ENCODE data around the gene MPPE1.
"Not testable (repeated sequence)": the region's sequence is repeated elsewhere in the genome, so short reads cannot be mapped to it uniquely, and the experiment has no call there.

The MPPE1 gene

DNA sequence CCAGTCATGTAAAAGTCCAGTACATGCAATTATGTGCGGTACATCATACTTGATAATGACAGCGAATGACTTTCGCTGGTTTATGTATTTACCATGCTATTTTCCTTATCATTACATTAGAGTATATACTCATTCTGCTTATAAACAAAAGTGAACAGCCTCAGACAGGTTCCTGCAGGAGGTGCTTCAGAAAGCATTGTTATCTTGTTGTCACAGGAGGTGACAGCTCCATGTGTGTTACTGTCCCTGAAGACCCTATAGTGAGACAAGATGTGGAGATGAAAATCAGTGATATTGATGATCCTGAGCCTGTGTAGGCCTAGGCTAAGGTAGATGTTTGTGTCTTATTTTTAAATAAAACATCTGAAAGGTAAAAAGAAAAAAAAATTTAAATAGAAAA is 15.3 kb upstream of the MPPE1 start:
- DNase-seq = no peak

DNA sequence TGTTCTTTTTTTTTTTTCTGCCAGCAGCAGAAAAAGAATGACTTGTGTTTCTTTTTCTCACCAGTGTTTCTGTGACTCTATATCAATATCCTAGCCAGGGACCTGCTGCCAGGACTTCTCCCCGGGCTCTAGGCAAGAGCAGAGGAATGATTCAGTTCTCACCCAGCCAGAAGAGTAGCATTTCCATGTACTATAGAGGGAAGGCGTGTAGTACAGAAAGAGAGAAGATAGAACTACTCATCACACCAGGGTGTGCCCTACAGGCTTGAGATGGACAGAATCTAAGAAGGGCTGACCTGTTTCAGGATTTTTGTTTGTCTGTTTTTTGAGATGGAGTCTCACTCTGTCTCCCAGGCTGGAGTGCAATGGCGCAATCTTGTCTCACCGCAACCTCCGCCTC is 11.4 kb upstream of the MPPE1 start:
- not testable (repeated sequence) for DNase-seq

DNA sequence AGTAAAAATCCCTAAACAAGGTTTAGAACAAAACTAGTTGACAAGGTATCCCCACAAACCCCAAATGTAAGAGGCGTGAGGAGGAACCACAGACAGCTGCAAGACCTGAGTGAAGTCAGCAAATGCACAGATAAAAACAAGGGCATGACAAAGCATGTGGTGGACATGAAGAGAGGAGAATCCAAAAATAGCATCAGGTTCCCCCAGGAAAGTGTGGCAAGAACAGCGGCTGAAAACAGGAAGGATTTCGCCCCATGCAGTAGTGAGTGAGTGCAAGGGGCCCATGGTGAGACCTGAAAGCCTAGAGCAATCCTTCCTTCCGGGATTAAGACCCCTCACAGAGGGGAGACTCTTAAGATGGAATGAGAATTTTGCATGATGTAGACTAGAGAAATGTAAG is 8.8 kb upstream of the MPPE1 start:
- DNase-seq = not testable (repeated sequence)

DNA sequence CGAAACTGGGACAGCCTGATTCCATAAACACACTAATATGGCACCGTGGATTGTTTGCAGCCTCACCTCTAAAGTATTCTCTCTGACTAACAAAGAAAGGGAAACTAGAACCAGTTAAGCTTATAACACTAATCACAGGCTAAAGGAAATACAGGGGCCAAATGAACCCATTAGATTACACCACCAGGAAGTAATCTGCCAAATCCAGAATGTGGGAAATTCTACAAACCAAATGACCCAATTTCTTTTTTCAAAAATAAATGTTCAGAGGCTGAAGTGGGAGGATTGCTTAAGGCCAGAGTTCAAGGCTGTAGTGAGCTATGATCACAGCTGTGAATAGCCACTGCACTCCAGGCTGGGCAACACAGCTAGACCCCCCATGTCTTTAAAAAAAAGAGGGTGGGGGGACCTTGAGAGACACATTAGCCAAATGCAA is 1.5 kb upstream of the MPPE1 start:
- no peak for DNase-seq

DNA sequence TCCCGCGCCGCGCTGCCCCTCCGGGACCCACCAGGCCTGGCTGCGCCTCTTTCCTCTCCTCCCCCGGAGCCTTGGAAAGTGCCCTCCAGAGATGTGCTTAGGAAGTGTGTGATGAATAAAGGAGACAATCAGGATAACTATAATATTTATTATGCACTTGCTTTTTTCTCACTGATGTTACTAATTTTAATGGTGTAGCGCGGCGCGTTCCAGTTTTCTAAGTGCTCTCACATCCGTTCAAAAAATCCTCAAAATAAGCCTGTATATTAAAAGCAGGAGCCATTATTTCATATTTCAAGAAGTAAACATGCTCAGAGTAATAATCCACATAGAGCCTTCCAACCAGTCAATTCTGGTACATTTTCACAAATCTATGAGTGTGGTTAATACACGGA is 941 bp upstream of the MPPE1 start:
- peak; percentile 24 for DNase-seq

DNA sequence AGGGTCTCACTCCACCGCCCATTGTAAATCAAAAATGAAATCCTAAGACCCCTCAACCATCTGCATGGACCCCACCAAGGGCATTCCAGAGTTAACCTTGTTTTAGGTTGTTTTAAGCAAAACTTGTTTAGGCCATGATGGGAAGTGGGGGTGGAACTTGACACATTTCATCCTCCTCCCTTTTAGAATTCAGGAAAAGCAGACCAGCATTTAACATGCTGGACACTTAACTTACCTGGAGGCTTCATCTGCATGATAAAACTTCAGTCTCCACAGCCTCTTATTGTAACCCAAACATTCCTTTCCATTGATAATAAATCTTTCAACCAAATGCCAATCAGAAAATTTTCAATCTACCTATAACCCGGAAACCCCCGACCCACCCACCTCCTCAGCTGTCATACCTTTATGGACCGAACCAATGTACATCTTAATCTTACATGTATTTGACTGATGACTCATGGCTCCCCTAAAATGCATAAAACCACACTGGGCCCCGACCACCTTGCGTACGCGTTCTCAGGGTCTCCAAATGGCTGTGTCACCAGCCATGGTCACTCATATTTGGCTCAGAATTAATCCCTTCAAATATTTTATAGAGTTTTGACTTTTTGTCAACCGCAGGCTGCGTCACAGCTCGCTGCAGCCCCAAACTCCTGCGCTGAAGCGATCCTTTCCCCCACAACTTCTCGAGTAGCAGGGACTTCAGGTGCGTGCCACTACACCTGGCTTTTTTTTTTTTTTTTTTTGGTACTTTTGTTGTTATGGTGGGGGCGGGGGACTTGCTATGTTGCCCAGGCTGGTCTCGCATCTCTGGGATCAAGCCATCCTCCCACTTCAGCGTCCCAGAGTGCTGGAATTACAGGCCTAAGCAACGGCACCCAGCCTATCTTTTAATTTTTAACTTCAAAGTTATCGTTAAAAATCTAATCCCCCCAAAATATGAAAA is 917 bp downstream of the MPPE1 start:
- no peak for DNase-seq

DNA sequence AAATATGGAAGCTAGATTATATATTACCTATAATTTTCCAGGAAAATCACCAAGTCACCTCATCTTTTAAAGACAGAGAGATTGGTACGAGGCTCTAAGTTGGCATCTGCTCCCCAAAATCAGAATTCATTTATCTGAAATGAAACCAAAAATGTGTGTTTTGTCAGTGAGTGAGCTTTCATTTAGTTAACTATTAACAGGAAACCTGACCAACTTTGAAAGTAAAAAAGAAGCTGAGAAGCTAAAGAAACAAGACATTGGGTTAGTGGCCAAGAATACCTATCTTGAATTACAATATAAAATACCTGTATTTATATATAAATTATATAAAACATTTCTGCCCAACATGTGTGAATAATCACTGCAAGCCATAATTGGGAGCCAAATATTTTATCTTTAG is 1.9 kb downstream of the MPPE1 start:
- DNase-seq = no peak

DNA sequence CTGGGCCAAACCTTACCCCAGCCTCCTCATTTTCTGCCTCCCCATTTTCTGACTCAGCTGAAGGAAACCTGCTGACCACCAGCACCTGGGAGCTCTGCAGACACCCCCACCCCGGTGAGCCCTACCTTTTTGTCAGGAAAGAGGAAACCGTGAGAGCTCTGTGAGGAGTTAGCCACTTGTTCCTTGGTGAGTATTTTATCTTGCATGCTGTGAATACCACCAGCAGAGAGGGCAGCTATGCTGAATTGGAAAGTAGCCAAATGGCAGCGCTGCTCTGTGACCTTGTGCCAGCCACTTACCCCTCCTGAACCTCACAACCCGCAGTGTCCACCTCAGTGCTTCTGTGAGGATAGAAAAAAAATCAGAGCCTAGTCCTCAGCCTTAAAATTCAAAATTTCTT is 2.5 kb downstream of the MPPE1 start:
- no peak for DNase-seq

DNA sequence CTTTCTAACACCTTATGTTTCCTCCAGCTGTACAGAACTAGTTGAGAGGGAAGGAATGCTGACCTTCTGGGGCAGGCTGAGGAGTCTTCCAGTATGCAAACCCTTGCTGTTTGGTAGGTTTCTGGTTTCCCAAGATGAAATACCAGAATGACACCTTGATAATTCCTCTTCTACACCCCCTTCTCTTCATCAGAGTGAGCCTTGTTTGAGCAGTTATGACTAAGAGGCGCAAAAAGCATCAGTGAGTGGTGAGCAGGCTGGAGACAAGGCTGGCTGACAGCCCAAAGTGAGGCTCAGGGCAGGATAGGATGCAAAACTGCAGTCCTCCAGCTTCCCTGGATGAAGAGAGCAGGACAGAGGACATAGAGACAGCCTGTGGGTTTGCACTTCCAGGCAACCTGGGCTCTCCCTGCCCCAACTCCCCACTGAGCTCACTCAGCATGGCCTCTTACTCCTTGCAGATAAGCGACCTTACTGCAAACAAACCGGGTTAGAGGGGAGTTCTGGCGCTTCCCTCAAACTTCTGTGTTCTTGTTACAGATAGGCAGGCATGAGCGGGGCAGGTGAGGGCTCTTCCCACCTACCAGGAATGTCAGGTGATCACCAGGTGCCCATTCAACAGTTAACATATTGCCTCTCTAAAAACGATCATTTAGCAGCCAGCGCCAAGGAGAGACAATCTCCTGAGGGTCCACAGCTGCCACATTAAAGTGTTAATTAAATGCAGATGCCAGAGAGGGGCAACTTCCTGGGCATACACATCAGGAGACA is 5.4 kb downstream of the MPPE1 start:
- no peak for DNase-seq

DNA sequence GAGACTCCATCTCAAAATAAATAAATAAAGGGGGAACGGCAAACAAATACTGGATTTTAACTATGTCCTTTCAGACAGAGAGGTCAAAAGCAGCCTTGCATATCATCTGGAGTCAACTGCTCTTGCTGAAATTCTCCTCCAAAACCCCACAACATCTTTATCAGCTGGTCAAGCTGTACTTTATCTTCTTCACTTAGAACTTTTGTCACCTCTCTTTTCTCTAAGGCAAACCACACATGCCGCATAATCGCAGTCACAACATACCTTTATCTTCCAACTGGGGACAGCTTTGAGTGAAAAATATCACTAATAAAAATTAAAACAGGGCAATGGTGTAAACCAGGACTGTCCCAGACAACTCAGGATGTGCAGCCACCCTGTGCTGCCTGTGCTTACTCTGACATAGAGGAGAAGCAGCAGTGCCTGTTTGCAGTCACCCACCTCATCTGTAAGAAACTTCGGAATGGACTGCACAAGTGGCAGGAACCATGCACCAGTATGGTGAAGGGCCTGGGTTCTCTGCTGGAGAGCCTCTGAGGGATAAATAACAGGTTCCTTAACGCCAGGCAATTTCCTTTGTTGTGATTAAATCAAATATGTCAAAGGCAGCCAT is 6.2 kb downstream of the MPPE1 start:
- no peak for DNase-seq

DNA sequence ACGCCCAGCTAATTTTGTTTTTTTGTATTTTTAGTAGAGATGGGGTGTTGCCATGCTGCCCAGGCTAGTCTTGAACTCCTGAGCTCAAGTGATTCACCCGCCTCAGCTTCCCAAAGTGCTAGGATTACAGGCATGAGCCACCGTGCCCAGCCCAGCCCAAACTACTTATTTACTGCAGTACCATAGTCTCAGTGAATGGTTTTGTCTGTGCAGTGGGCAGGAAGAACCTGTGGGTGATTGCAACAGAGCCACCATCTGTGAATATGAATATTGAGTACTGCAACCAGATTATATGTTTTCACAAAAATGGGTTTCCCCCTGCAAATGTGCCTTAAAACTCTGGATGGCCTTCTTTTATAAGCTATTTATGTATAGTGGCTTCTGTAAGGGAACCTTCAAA is 9.1 kb downstream of the MPPE1 start:
- no peak for DNase-seq

DNA sequence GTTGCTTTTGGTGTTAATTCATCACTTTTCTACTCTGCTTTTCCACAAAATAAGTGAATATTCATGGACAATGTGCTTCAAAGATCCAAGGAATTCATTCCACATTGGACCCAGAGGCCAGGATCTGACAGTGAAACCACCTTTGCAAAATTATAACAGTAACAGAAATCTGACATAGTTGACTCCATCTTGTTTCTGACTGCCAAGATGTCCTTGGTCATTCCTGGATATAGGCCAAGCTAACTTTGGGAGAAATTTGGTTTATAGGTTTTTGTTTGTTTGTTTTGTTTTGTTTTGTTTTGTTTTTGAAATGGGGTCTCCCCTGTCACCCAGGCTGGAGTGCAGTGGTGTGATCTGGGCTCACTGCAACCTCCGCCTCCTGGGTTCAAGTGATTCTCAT is 10.3 kb downstream of the MPPE1 start:
- DNase-seq = no peak

DNA sequence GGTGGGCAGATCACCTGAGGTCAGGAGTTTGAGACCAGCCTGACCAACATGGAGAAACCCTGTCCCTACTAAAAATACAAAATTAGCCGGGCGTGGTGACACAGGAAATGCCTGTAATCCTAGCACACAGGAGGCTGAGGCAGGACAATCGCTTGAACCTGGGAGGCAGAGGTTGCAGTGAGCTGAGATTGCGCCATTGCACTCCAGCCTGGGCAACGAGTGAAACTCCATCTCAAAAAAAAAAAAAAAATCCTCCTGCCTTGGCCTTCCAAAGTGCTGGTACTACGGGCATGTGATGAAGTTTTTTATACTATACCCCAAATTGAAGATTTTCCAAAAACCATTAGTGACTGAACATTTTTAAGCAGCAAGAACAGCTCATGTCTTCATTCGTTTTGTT is 15.7 kb downstream of the MPPE1 start:
- DNase-seq = not testable (repeated sequence)

DNA sequence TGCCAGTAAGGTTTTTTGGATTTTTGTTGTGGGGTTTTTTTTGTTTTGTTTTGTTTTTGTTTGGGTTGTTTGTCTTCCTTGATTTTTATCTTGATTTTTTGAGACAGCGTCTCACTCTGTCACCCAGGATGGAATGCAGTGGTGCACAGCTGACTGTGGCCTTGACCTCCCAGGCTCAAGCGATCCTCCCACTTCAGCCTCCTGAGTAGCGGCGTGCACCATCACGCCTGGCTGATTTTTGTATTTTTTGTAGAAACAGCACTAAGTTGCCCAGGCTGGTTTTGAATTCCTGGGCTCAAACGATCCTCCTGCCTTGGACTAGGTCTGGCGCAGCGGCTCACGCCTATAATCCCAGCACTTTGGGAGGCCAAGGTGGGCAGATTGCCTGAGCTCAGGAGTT is 16.4 kb downstream of the MPPE1 start:
- DNase-seq = no peak

DNA sequence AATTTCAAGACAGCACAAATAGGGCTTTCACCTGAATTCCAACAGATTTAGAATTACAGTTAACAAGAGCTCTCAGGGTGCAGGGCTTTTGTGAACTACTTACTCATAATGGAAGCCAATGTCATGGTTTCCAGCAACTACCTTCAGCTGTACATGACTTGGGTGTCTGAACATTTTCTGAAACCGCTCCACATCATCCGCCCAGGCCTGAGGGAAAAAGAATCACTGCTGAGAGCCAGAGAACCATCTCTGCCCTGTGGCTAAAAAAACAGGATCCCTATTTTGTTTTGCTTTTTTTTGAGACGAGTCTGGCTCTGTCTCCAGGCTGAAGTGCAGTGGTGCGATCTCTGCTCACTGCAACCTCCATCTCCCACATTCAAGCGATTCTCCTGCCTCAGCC is 18.8 kb downstream of the MPPE1 start:
- DNase-seq = no peak

DNA sequence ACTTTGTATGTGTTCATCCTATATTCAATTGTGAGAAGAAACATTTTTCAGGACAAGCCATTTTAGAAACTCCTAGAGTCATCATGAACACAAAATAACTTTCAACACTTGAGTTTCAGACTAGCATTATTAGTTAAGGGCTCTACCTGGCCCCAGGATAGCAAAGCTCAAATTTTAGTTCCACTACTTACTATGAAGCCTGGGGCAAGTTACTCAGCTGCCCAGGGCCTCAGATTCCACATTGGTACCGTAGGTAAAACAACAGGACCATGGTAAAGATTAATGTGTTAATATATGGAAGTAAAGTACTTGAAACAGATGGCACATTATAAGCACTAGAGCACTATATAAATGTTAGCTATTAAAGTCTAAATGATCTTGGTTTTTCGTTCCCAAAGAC is 19.4 kb downstream of the MPPE1 start:
- no peak for DNase-seq

DNA sequence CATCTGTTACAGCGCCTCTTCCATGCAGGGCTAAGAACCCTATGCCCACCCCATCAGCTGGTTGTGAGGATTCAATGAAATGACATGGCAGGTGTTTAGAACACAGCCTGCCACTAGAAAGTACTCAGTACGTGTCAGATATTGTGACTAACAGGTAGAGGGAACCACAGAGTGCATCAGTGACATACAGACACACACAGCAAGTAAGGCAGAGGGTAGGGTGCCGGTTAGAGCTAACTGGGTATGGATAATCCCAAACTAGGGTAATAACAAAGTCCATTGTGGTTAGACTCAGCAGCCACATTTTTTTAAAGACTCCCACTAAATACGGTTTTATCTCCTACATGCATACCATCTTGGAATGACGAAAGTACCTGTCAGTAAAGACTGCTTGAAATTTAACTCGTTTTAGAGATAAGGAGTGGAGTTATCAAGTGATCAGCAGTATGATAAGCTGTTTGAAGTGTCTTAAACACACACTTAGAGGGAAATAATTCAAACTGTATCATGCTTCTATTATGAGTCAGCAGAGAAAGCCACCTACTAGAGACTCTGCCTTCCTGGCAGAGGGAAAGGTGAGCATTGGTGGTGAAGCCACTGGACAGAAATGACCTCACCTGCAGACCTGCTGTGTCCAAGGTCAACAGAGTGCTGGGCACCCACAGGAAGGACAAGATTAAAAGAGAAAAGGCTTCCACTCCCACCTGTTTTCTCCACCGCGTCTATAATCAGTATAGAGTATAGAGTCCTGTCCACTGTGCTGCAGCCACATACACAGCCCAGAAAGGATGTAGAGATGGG is 20.6 kb downstream of the MPPE1 start:
- no peak for DNase-seq

DNA sequence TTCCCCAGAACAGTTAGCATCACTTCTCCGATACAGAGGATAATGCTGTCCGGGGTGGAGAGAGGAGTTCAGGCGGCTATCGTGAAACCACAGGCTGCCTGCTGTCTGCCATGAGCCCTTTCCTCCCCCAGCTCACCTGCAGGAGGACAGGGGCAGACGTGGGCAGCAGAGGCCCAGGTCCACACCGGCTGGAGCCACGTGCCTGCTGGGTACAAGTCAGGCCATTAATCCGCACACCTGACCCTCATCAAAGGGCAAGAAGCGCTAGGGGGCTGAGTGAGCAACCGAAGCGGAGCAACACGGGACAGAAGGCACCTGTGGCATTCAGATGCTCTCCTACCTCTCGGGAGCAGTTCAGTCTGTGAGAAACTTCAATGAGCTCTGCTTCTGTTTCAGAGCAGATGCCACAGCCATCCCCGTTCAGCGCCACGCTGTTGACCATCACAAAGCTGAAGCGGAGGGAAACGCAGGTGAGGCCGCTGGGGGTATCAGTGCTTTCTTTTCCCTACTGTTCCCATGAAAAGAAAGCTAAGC is 21.5 kb downstream of the MPPE1 start:
- no peak for DNase-seq

DNA sequence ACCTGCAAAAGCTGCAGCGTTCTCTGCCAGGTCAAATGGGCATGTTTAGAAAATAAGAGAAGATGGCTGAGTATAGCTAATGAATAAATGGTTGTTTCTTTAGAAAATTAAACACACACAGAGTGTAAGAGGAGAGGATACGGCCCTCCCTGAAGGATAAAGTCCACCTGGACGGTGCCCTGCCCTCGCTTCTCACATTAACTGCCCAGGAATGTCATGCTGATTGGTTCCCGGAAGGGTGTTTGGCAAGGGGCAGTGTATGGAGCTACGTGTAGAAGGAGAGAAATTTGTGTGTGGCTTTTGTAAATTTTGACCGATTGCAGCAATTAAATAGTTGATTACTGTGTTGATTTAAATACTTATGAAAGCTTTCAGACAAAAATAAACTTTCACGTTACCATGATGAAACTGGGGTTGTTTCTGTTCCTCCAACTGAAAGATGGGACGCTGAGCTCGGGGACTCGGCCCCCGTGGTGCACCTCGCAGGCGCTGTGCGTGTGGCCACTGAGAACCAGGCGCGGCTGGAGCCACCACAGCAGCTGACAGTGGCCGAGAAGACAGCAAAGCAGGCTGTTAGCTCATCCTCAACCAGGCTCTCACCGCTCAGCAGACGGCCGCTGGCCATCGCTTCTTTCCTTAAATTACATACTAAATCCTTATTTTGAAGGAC is 22.7 kb downstream of the MPPE1 start:
- no peak for DNase-seq

DNA sequence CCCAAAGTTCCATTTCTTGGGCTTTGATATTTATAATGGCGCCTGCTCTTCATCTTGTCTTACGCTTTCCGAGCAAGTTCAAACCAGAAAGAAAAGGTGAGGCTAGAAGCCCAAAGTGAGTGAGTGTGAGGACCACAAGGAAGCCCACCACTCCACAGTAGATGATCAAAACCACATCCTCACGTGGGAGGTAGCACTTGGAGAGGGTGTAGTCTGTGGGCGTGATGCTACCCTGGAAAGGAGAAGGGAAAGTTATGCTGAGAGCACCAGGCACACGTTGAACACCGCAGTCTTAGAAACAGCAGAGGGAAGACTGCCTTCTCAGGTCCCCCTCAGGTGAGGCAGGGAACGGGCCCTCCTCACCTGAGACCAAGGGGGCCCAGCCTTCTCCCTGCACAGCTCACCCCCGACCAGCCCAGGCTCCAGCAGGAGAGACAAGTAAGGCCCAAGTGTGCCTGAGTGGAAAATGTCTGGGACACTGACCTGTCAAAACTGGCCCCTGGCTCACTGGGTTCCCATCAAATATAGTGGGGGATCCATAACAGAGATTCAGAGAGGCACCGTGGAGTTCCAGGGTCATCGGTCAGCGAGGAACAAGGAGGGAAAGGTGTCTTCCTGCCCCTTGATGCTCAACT is 23.6 kb downstream of the MPPE1 start:
- DNase-seq = no peak

DNA sequence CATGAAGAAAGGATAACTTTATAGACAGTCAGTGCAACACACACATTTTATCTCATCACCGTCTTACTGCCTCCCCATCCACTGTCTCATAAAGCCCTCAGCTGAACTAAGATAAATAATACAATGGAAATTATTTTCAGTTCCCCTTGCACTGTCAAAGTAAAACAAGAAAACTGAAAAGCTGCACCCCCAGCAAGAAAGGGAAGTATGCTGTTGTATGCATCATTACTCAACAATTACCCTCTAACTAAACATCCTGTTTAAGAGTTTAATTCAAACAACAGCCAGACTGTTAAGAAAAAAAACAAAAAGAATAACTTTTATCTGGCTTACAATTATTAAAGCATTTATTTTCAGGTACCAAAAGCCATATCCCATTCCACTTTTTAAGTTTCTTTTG is 25.0 kb downstream of the MPPE1 start:
- DNase-seq = no peak

DNA sequence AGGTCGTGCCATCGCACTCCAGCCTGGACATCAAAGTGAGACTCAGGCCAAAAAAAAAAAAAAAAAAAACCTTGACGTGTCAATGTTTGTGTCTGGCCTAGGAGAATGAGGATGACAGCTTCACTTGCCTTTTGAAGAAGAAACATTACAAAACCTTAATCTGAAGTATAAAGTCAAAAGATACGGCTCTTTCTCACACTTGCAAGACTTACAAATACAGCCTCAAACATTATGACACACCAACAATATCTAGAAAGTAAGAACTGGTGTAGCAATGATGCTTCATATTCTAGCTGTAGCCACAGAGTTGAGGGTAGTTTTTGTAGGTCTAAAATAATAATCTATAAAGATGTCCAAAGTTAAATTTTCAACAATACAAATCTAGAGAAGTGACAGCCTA is 25.5 kb downstream of the MPPE1 start:
- DNase-seq = no peak

Measured in NCI-H1092 treated with DMSO at 0.1 percent for 48 hours (cell line).